Naive thymus-derived CD4-positive, alpha-beta T cell (primary cell): ENCODE results near the gene SCAF1. TPM values are rescaled to one million over a fixed set of nuclear protein-coding genes. Genes with fewer than 3 reads are reported as not detected.

Source experiments
- ATAC-seq: fragments of 150-1000 bp; cut with Tn5 transposase; 2 replicates; pipeline ENCODE4 v1.10.0; 2021; ENCODE audit warnings: mild to moderate bottlenecking, moderate library complexity
- CTCF ChIA-PET: fragments of 350-600 bp; sonication (Branson Sonifier 250); formaldehyde crosslinking; loops from one replicate; lab custom pipeline; 2021; ENCODE audit warnings: antibody characterized with exemption; lab: Charles Lee
- POLR2A ChIA-PET: fragments of 350-600 bp; sonication (Branson Sonifier 250); formaldehyde crosslinking; loops from one replicate; lab custom pipeline; 2021; ENCODE audit warnings: antibody characterized with exemption, inconsistent platforms; lab: Charles Lee
- DNase-seq, 9 donors: peaks; one replicate each; pipeline versions ENCODE4 v3.0.0 to v3.0.0-alpha.2; 2020 to 2022; ENCODE audit warnings: mixed read lengths in 1 of 9
- H3K27ac ChIP-seq: one replicate; pipeline ENCODE4 v1.7.0; 2013; ENCODE audit warnings: mild to moderate bottlenecking, low read depth, low read length, moderate library complexity
- H3K27me3 ChIP-seq, 2 donors: one replicate each; pipeline ENCODE4 v1.7.0; 2013; ENCODE audit warnings: low read length in 2 of 2, mild to moderate bottlenecking in 2 of 2, moderate library complexity in 2 of 2; ENCODE audit not compliant: control insufficient read depth in 2 of 2, insufficient read depth in 2 of 2
- H3K36me3 ChIP-seq, 3 experiments: 1 replicate in 2 of 3; 2 replicates in 1 of 3; pipeline ENCODE4 v1.7.0; 2013; ENCODE audit warnings: low read length in 3 of 3, mild to moderate bottlenecking in 3 of 3, moderate library complexity in 1 of 3; ENCODE audit not compliant: insufficient read depth in 3 of 3, control insufficient read depth in 2 of 3
- H3K4me1 ChIP-seq, 2 donors: one replicate each; pipeline ENCODE4 v1.7.0; 2013; ENCODE audit warnings: low read length in 2 of 2, mild to moderate bottlenecking in 2 of 2, moderate library complexity in 1 of 2; ENCODE audit not compliant: control insufficient read depth in 2 of 2, insufficient read depth in 2 of 2
- H3K4me3 ChIP-seq: 2 replicates; pipeline ENCODE4 v1.7.0; 2013; ENCODE audit warnings: mild to moderate bottlenecking, low read length
- H3K9me3 ChIP-seq, 3 experiments: 1 replicate in 2 of 3; 2 replicates in 1 of 3; pipeline ENCODE4 v1.7.0; 2013; ENCODE audit warnings: low read length in 3 of 3; ENCODE audit not compliant: control insufficient read depth in 2 of 3
- H3K27ac Mint-ChIP-seq, 9 donors: one replicate each; pipeline ENCODE4 v1.8.0; 2020 to 2022; ENCODE audit warnings: mixed read lengths in 9 of 9, mild to moderate bottlenecking in 8 of 9, moderate library complexity in 5 of 9, inconsistent platforms in 2 of 9
- H3K27me3 Mint-ChIP-seq, 5 donors: one replicate each; pipeline ENCODE4 v1.8.0; 2021 to 2022; ENCODE audit warnings: mixed read lengths in 5 of 5, mild to moderate bottlenecking in 1 of 5
- H3K36me3 Mint-ChIP-seq, 5 donors: one replicate each; pipeline ENCODE4 v1.8.0; 2020 to 2022; ENCODE audit warnings: mixed read lengths in 5 of 5, mild to moderate bottlenecking in 3 of 5, inconsistent platforms in 1 of 5
- H3K4me1 Mint-ChIP-seq, 7 donors: one replicate each; pipeline ENCODE4 v1.8.0; 2020 to 2022; ENCODE audit warnings: mixed read lengths in 7 of 7, mild to moderate bottlenecking in 3 of 7, inconsistent platforms in 1 of 7
- H3K4me3 Mint-ChIP-seq, 10 donors: one replicate each; pipeline ENCODE4 v1.8.0; 2020 to 2022; ENCODE audit warnings: mild to moderate bottlenecking in 10 of 10, mixed read lengths in 10 of 10, moderate library complexity in 6 of 10, inconsistent platforms in 2 of 10
- H3K9me3 Mint-ChIP-seq, 11 donors: one replicate each; pipeline ENCODE4 v1.8.0; 2020 to 2022; ENCODE audit warnings: mixed read lengths in 11 of 11, mild to moderate bottlenecking in 4 of 11, inconsistent platforms in 1 of 11, moderate library complexity in 1 of 11
- intact Hi-C, 2 donors: fragments of 100-400 bp; cut with micrococcal nuclease; formaldehyde crosslinking; loops; one replicate each; pipeline ENCODE4 v1.15.1; 2023
- polyA plus RNA-seq, 2 donors: library from polyadenylated mRNA; unstranded; fragments of 300-500 nt; fragmentation: Illumina TruSeq; gene quantifications; one replicate each; pipeline ENCODE4 v1.2.3, GENCODE V29; 2021
- total RNA-seq, 6 experiments: library from RNA in 5 of 6; stranded (reverse) in 5 of 6; gene quantifications; 1 replicate in 5 of 6; 2 replicates in 1 of 6; pipeline ENCODE4 v1.2.3 and lab custom pipeline; 2021 to 2026

Gene SCAF1
- total and polyA plus RNA-seq, 7 experiments from 2014 or later, result 1.4 to 74.9 (median 42.0) TPM

DNA sequence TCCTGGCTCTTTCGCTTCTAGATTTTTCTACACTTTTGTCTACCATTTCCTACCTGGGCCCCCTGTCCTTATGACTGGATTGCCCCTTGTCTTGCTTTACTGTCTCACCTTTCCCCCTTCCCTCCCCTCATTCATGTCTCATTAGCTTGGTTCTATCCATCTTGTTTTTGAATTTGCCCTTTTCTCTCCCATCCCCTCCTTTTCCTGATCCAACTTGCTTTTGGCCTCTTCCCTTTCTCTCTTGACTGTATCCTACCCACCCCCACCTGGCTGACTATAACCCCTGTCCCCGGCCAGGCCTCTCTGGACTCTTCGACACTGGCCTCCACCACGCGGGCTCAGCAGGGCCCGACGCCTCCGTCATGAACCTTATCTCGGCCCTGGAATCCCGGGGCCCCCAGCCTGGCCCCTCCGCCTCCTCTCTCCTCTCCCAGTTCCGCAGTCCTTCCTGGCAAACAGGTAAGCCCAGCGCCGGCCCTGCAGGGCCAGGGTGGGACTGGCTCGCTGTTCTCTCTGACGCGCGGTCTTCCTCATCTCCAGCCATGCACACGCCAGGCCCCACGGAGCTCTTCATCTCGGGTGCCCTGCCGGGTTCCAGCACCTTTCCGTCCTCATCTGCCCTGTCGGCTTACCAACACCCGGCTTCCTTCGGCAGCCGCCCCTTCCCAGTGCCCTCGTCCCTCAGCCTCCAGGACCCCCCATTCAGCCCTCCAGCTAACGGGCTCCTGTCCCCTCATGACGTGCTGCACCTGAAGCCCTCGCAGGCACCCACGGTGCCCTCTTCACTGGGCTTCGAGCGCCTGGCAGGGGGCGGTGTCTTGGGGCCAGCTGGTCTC, 47.6 kb upstream of the SCAF1 start:
- H3K4me1 ChIP-seq, result peaks cover 14 to 18% of the 10 kb centered on the region in 2 donors
- no peaks in the 10 kb centered on the region for H3K9me3 Mint-ChIP-seq
- no peaks in the 10 kb centered on the region for H3K9me3 ChIP-seq
- peaks cover 3 to 62% (median 8%) of the 10 kb centered on the region in 3 experiments for H3K36me3 ChIP-seq
- ChIA-PET CTCF (no interaction called here), POLR2A (interaction anchor here (0.7 to 2.5 kb wide), 5 partner anchors 14 to 142 kb away, joined by 3 to 19 read pairs (median 5); partner anchors contain the start of genes ALDH16A1, NOSIP, PIH1D1 and PRRG2)
- H3K27me3 ChIP-seq, result no peaks in the 10 kb centered on the region
- H3K27me3 Mint-ChIP-seq, result no peaks in the 10 kb centered on the region
- H3K4me1 Mint-ChIP-seq, result peaks cover 24 to 36% (median 26%) of the 10 kb centered on the region in 7 donors
- ATAC-seq (no peak), DNase-seq (no peak)
- intact Hi-C loops, result loop anchor here (5.0 kb wide), 5 partner anchors 223 to 1267 kb away; partner anchors contain the start of genes MED25 (in 2 of the 2), AKT1S1 (in 1 of the 2), C19orf73 (in 1 of the 2) and EMP3 (in 1 of the 2)
- H3K4me3 Mint-ChIP-seq, result peak overlapping the region; percentile 85 to 95 (median 92)
- no peak overlapping the region for H3K4me3 ChIP-seq
- peaks cover 0 to 22% (median 9%) of the 10 kb centered on the region in 5 donors for H3K36me3 Mint-ChIP-seq
- H3K27ac ChIP-seq, result peak overlapping the region; percentile 59
- H3K27ac Mint-ChIP-seq, result peak overlapping the region in 8 of 9 donors; percentile 82 to 95 (median 90)

DNA sequence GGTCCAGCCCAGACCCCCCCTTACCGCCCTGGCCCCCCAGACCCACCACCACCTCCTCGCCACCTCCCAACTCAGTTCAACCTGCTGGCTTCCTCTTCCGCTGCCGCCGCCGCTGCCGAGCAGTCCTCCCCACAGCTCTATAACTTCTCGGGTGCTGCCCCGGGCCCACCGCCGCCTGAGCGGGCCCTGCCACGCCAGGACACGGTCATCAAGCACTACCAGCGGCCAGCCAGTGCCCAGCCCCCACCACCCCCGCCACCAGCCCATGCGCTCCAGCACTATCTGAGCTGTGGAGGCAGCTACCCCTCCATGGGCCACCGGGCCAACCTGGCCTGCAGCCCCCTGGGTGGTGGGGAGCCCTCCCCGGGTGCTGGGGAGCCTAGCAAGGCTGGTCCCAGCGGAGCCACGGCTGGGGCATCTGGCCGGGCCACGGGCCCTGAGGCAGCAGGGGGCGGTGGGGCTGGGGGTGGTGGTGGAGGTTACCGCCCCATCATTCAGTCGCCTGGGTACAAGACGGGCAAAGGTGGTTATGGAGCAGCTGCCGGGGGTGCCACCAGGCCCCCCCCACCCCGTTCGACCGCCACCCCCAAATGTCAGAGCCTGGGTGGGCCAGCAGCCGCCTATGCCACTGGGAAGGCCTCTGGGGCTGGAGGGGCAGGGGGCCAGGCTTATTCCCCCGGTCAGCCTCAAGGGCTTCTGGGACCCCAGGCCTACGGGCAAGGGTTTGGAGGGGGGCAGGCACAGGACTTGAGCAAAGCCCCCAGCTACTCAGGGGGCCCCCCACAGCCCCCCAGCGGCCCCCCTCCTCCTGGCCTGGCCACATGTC, 46.8 kb upstream of the SCAF1 start:
- ChIA-PET CTCF (no interaction called here), POLR2A (interaction anchor here (1.0 to 2.5 kb wide), 2 partner anchors 15 kb away, joined by 3 to 15 read pairs; partner anchors contain the start of genes NOSIP and PRRG2)
- H3K4me1 Mint-ChIP-seq, result peaks cover 21 to 36% (median 27%) of the 10 kb centered on the region in 7 donors
- H3K27ac Mint-ChIP-seq, result no peak overlapping the region
- H3K4me3 ChIP-seq, result no peak overlapping the region
- intact Hi-C loops, result loop anchor here (5.0 kb wide), 5 partner anchors 222 to 1268 kb away; partner anchors contain the start of genes MED25 (in 2 of the 2), AKT1S1 (in 1 of the 2), C19orf73 (in 1 of the 2) and EMP3 (in 1 of the 2)
- no peaks in the 10 kb centered on the region for H3K27me3 Mint-ChIP-seq
- no peak overlapping the region for H3K27ac ChIP-seq
- H3K36me3 Mint-ChIP-seq, result peaks cover 0 to 26% (median 9%) of the 10 kb centered on the region in 5 donors
- peaks cover 10 to 18% of the 10 kb centered on the region in 2 donors for H3K4me1 ChIP-seq
- no peak for ATAC-seq
- H3K9me3 Mint-ChIP-seq, result no peaks in the 10 kb centered on the region
- H3K4me3 Mint-ChIP-seq, result peak overlapping the region in 1 of 10 donors; percentile 92
- H3K27me3 ChIP-seq, result no peaks in the 10 kb centered on the region
- no peaks in the 10 kb centered on the region for H3K9me3 ChIP-seq
- DNase-seq, result no peak
- H3K36me3 ChIP-seq, result peaks cover 3 to 70% (median 8%) of the 10 kb centered on the region in 3 experiments

DNA sequence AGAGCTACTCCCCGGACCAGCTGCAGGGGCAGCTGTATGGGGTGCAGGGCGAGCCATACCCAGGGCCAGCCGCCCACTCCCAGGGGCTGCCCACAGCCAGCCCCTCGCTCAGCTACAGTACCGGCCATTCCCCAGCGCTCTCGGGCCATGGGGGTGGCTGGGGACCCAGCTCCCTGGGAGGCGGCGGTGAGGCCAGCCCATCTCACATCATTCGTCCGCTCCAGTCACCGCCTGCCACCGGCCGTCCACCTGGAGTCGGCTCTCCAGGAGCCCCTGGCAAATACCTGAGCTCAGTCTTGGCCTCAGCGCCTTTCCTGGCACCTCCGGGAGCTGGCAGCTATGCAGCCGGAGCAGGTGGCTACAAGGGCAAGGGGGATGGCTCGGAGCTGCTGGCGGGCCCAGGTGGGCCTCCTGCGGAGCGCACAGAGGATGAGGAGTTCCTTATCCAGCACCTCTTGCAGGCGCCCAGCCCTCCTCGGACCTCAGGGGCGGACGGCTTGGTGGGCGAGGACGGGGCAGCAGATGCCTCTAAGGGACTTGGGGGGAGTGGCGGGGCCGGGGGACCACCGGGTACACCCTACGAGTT, 46.1 kb upstream of the SCAF1 start:
- Mint-ChIP-seq H3K9me3 (no peaks in the 10 kb centered on the region), H3K36me3 (peaks cover 1 to 28% (median 10%) of the 10 kb centered on the region in 5 donors), H3K27me3 (no peaks in the 10 kb centered on the region), H3K4me3 (no peak overlapping the region), H3K4me1 (peaks cover 24 to 39% (median 26%) of the 10 kb centered on the region in 7 donors), H3K27ac (no peak overlapping the region)
- Histone ChIP-seq H3K27me3 (no peaks in the 10 kb centered on the region), H3K4me3 (no peak overlapping the region), H3K4me1 (peaks cover 10 to 18% of the 10 kb centered on the region in 2 donors), H3K27ac (no peak overlapping the region), H3K9me3 (no peaks in the 10 kb centered on the region), H3K36me3 (peaks cover 3 to 71% (median 8%) of the 10 kb centered on the region in 3 experiments)
- ChIA-PET CTCF (no interaction called here), POLR2A (interaction anchor here (0.7 to 1.0 kb wide), 2 partner anchors 15 to 265 kb away, joined by 3 to 4 read pairs; partner anchors contain the start of gene NOSIP)
- DNase-seq (no peak), ATAC-seq (no peak)
- intact Hi-C loops, result no loop called here

DNA sequence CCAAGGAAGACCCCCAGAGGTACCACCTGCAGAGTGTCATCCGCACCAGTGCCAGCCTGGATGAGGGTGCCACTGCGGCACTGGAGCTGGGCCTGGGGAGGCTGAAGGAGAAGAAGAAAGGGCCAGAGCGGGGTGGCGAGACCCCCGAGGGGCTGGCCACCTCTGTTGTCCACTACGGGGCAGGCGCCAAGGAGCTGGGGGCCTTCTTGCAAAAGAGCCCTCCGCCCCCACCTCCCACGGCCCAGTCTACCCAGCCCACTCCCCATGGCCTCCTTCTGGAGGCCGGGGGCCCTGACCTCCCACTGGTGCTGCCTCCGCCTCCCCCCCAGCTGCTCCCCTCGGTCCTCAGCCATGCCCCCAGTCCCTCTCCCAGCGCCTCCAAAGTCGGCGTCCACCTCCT, 45.6 kb upstream of the SCAF1 start:
- Histone ChIP-seq H3K4me1 (peaks cover 10 to 18% of the 10 kb centered on the region in 2 donors), H3K4me3 (no peak overlapping the region), H3K36me3 (peaks cover 3 to 76% (median 8%) of the 10 kb centered on the region in 3 experiments), H3K9me3 (no peaks in the 10 kb centered on the region), H3K27me3 (no peaks in the 10 kb centered on the region), H3K27ac (no peak overlapping the region)
- Mint-ChIP-seq H3K27ac (no peak overlapping the region), H3K4me3 (no peak overlapping the region), H3K4me1 (peaks cover 26 to 43% (median 29%) of the 10 kb centered on the region in 7 donors), H3K36me3 (peaks cover 4 to 30% (median 13%) of the 10 kb centered on the region in 5 donors), H3K9me3 (no peaks in the 10 kb centered on the region), H3K27me3 (no peaks in the 10 kb centered on the region)
- DNase-seq (no peak), ATAC-seq (no peak)
- ChIA-PET CTCF (no interaction called here), POLR2A (interaction anchor here (0.7 to 1.0 kb wide), 2 partner anchors 16 to 264 kb away, joined by 3 to 4 read pairs; partner anchors contain the start of gene NOSIP)
- intact Hi-C loops, result no loop called here

DNA sequence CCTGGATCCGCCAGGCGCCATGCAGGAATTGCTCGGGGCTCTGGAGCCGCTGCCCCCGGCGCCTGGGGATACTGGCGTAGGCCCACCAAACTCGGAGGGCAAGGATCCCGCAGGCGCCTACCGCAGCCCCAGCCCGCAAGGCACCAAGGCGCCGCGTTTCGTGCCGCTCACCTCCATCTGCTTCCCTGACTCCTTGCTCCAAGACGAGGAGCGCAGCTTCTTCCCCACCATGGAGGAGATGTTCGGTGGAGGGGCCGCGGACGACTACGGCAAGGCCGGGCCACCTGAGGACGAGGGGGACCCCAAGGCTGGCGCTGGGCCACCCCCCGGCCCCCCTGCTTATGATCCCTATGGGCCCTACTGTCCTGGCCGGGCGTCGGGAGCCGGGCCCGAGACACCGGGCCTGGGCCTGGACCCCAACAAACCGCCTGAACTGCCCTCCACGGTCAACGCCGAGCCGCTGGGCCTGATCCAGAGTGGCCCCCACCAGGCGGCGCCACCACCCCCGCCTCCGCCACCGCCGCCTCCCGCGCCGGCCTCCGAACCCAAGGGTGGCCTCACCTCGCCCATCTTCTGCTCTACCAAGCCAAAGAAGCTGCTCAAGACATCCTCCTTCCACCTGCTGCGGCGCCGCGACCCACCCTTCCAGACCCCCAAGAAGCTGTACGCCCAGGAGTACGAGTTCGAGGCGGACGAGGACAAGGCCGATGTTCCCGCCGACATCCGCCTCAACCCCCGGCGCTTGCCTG, 44.9 kb upstream of the SCAF1 start:
- Histone ChIP-seq H3K36me3 (peaks cover 3 to 79% (median 8%) of the 10 kb centered on the region in 3 experiments), H3K4me3 (no peak overlapping the region), H3K27ac (no peak overlapping the region), H3K9me3 (no peaks in the 10 kb centered on the region), H3K27me3 (no peaks in the 10 kb centered on the region), H3K4me1 (peaks cover 10 to 18% of the 10 kb centered on the region in 2 donors)
- intact Hi-C loops, result no loop called here
- POLR2A ChIA-PET, result no interaction called here
- CTCF ChIA-PET, result no interaction called here
- Mint-ChIP-seq H3K36me3 (peaks cover 8 to 30% (median 13%) of the 10 kb centered on the region in 5 donors), H3K27ac (peak overlapping the region in 1 of 9 donors; percentile 32), H3K4me1 (peaks cover 25 to 46% (median 30%) of the 10 kb centered on the region in 7 donors), H3K4me3 (no peak overlapping the region), H3K27me3 (no peaks in the 10 kb centered on the region), H3K9me3 (no peaks in the 10 kb centered on the region)
- ATAC-seq (no peak), DNase-seq (no peak)
